ENCODE measurements around the gene NPR2.

The NPR2 gene

DNA sequence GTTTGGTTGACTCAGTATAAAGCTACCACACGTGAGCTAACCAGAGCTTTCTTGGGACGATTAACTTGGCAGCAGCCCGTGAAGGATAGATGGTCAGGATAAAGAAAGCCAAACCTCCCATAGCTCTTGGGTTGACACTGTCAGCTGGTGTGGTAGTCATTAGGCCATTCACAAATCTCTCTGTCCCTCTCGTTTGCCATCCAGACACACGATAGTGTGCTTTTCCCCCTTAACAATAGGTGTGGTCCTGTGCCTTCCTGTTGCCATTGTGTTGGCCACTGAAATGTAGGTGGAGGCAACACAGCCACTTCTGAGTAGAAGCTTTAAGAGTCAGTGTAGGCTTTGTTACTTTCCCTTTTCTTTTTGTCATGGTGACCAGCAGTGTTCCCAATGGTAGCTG lies 67.1 kb downstream of the NPR2 start:
- no peaks in the 10 kb centered on the region for H3K79me2 ChIP-seq (ENCODE audit: insufficient read depth, low read depth)
- H3K4me2 ChIP-seq = no peak overlapping the region
- H3K27ac ChIP-seq = no peak overlapping the region
- H4K20me1 ChIP-seq (ENCODE audit: insufficient read depth) = no peaks in the 10 kb centered on the region
- H3K4me1 ChIP-seq (ENCODE audit: low read depth, poor library complexity, severe bottlenecking) = no peaks in the 10 kb centered on the region
- TF ChIP-seq, protein P1, sequence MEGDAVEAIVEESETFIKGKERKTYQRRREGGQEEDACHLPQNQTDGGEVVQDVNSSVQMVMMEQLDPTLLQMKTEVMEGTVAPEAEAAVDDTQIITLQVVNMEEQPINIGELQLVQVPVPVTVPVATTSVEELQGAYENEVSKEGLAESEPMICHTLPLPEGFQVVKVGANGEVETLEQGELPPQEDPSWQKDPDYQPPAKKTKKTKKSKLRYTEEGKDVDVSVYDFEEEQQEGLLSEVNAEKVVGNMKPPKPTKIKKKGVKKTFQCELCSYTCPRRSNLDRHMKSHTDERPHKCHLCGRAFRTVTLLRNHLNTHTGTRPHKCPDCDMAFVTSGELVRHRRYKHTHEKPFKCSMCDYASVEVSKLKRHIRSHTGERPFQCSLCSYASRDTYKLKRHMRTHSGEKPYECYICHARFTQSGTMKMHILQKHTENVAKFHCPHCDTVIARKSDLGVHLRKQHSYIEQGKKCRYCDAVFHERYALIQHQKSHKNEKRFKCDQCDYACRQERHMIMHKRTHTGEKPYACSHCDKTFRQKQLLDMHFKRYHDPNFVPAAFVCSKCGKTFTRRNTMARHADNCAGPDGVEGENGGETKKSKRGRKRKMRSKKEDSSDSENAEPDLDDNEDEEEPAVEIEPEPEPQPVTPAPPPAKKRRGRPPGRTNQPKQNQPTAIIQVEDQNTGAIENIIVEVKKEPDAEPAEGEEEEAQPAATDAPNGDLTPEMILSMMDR (conservative IDR thresholded peaks at IDR 0.05; ENCODE audit: low read depth, low read length) = no peak
- no peaks in the 10 kb centered on the region for H3K27me3 ChIP-seq (ENCODE audit: insufficient read depth, low read depth)
- H2AFZ ChIP-seq (ENCODE audit: low read depth) = no peak overlapping the region
- no peak overlapping the region for H3K9ac ChIP-seq
- no peaks in the 10 kb centered on the region for H3K36me3 ChIP-seq (ENCODE audit: insufficient read depth)
- no peak overlapping the region for H3K4me3 ChIP-seq (IDR thresholded peaks at IDR 0.05; ENCODE audit: insufficient read depth, low read depth, low read length)
